NT2/D1 (cell line): ENCODE measurements around the gene DDX18.

Experiments used
- YY1 ChIP-seq: IDR thresholded peaks from 2 replicates; pipeline ENCODE4 v1.6.1; 2011; ENCODE audit not compliant: insufficient read length, insufficient read depth
- ZNF274 ChIP-seq: IDR thresholded peaks from 2 replicates; pipeline ENCODE4 v1.6.1; 2011; ENCODE audit warnings: mild to moderate bottlenecking, low read depth, low read length

DNA sequence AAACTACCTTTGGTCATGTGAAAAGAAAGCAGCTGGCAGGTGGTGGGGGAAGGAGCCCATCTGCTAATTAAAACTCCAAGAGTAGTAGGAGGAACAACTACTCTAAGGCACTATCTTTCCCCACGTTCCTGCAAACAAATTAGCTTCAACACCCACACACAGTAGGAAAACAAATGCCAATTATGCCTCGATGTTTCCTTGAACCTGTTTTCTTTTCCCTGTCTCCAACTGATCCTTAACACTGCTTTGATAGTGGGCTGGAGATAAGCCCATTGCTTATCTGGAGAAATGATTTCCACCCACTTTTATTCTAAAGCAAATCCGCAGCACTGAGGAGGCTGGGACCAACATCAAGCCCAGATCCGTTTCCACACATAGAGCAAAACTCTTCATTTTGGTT is 36.0 kb downstream of the DDX18 start:
- TF ChIP-seq ZNF274 (no peak), YY1 (no peak)
